SK-N-SH (cell line): ENCODE data around the gene IL22RA1. TPM values are rescaled to one million over a fixed set of nuclear protein-coding genes. Genes with fewer than 3 reads are reported as not detected.

Experiments used
- CTCF ChIA-PET: fragments of 300-600, 350-600 bp; formaldehyde crosslinking; extraction: SDS; loops from one replicate; lab custom pipeline; 2021; lab: Yijun Ruan, JAX
- POLR2A ChIA-PET: fragments of 350-600 bp; sonication (Branson Sonifier 250); formaldehyde crosslinking; extraction: SDS; loops from one replicate; lab custom pipeline; 2020; ENCODE audit warnings: antibody characterized with exemption, inconsistent platforms; lab: Yijun Ruan, JAX
- DNase-seq: peaks from one replicate; pipeline ENCODE4 v3.0.0; 2012
- H2AFZ ChIP-seq: fragments of 200-600 bp; sonication (generic); 2 replicates; pipeline ENCODE4 v1.8.1; 2016; ENCODE audit warnings: antibody characterized with exemption, mild to moderate bottlenecking, low read depth
- H3F3A ChIP-seq: fragments of 200-600 bp; sonication (generic); replicated peaks from 2 replicates; pipeline ENCODE3; 2016; ENCODE audit warnings: antibody characterized with exemption, mild to moderate bottlenecking; ENCODE audit not compliant: insufficient read depth
- H3K27ac ChIP-seq, 2 experiments: fragments of 200-500 bp in 1 of 2; fragments of 200-600 bp in 1 of 2; sonication (Bioruptor generic) in 1 of 2; sonication (generic), shearing (Covaris generic) in 1 of 2; 2 replicates each; pipeline versions ENCODE4 v1.5.1 to v1.6.1; 2014 to 2016; ENCODE audit warnings: low read depth in 2 of 2, inconsistent platforms in 1 of 2, low read length in 1 of 2, mild to moderate bottlenecking in 1 of 2, mixed read lengths in 1 of 2
- H3K27me3 ChIP-seq: fragments of 200-600 bp; sonication (generic), shearing (Covaris generic); 2 replicates; pipeline ENCODE4 v1.6.1; 2016; ENCODE audit warnings: mixed run types; ENCODE audit not compliant: insufficient read depth
- H3K36me3 ChIP-seq, 2 experiments: fragments of 200-500 bp in 1 of 2; fragments of 200-600 bp in 1 of 2; sonication (Bioruptor generic) in 1 of 2; sonication (generic) in 1 of 2; replicated peaks in 1 of 2; 2 replicates each; pipeline versions ENCODE3 to v1.5.1; 2014 to 2016; ENCODE audit warnings: low read length in 1 of 2, mild to moderate bottlenecking in 1 of 2; ENCODE audit not compliant: insufficient read depth in 2 of 2, control insufficient read depth in 1 of 2
- H3K4me1 ChIP-seq, 2 experiments: fragments of 200-500 bp in 1 of 2; fragments of 200-600 bp in 1 of 2; sonication (Bioruptor generic) in 1 of 2; sonication (generic), shearing (Covaris generic) in 1 of 2; 2 replicates each; pipeline versions ENCODE4 v1.5.1 to v1.6.1; 2014 to 2016; ENCODE audit warnings: low read depth in 1 of 2, low read length in 1 of 2, mixed run types in 1 of 2; ENCODE audit not compliant: insufficient read depth in 2 of 2, control insufficient read depth in 1 of 2
- H3K4me2 ChIP-seq: fragments of 200-600 bp; sonication (generic), shearing (Covaris generic); 2 replicates; pipeline ENCODE4 v1.6.1; 2017; ENCODE audit warnings: mixed run types
- H3K4me3 ChIP-seq, 2 experiments: fragments of 200-500 bp in 1 of 2; fragments of 200-600 bp in 1 of 2; sonication (Bioruptor generic) in 1 of 2; sonication (generic), shearing (Covaris generic) in 1 of 2; 2 replicates each; pipeline versions ENCODE4 v1.5.1 to v1.8.1; 2014 to 2016; ENCODE audit warnings: low read depth in 2 of 2, inconsistent platforms in 1 of 2, low read length in 1 of 2, mild to moderate bottlenecking in 1 of 2, mixed read lengths in 1 of 2, moderate library complexity in 1 of 2
- H3K79me2 ChIP-seq: fragments of 200-600 bp; sonication (generic); 2 replicates; pipeline ENCODE4 v1.8.1; 2017; ENCODE audit warnings: mild to moderate bottlenecking; ENCODE audit not compliant: insufficient read depth
- H3K9ac ChIP-seq: fragments of 200-600 bp; sonication (generic); 2 replicates; pipeline ENCODE4 v1.6.1; 2017; ENCODE audit warnings: mixed run types
- H3K9me2 ChIP-seq: fragments of 200-600 bp; sonication (generic); 2 replicates; pipeline ENCODE4 v1.6.1; 2017; ENCODE audit warnings: mixed run types
- H3K9me3 ChIP-seq: fragments of 200-600 bp; sonication (generic); 2 replicates; pipeline ENCODE4 v1.6.1; 2017; ENCODE audit warnings: mixed run types, mild to moderate bottlenecking, moderate library complexity
- H4K20me1 ChIP-seq: fragments of 200-600 bp; sonication (generic); 2 replicates; pipeline ENCODE4 v1.6.1; 2017; ENCODE audit warnings: mild to moderate bottlenecking, mixed run types; ENCODE audit not compliant: insufficient read depth
- CHD2 ChIP-seq: fragments of 150-350 bp; IDR thresholded peaks from 2 replicates; pipeline ENCODE4 v1.6.1; 2018; ENCODE audit warnings: low read length; ENCODE audit not compliant: partially characterized antibody
- CTCF ChIP-seq: fragments of 200-600 bp; sonication (generic); IDR thresholded peaks from 2 replicates; pipeline ENCODE4 v1.6.1; 2017; ENCODE audit warnings: antibody characterized with exemption, mild to moderate bottlenecking, moderate library complexity
- FOSL2 ChIP-seq: IDR thresholded peaks from 2 replicates; pipeline ENCODE4 v1.4.0; 2012; ENCODE audit warnings: low read depth, mild to moderate bottlenecking, moderate library complexity, borderline replicate concordance
- GABPA ChIP-seq: IDR thresholded peaks from 2 replicates; pipeline ENCODE4 v1.4.0; 2012; ENCODE audit warnings: low read depth, mild to moderate bottlenecking
- NFIC ChIP-seq: IDR thresholded peaks from 2 replicates; pipeline ENCODE4 v1.4.0; 2012; ENCODE audit warnings: borderline replicate concordance
- NRF1 ChIP-seq: IDR thresholded peaks from 2 replicates; pipeline ENCODE4 v1.6.1; 2012; ENCODE audit warnings: low read depth, mild to moderate bottlenecking, low read length
- RCOR1 ChIP-seq: fragments of 150-350 bp; IDR thresholded peaks from 2 replicates; pipeline ENCODE4 v1.6.1; 2017; ENCODE audit warnings: antibody characterized with exemption, low read length
- RXRA ChIP-seq: IDR thresholded peaks from 2 replicates; pipeline ENCODE4 v1.4.0; 2012; ENCODE audit warnings: low read depth, mild to moderate bottlenecking, borderline replicate concordance
- SMC3 ChIP-seq: IDR thresholded peaks from 2 replicates; pipeline ENCODE4 v1.6.1; 2012; ENCODE audit warnings: low read depth, low read length, improper control_type of control experiment
- TCF12 ChIP-seq: IDR thresholded peaks from 2 replicates; pipeline ENCODE4 v1.4.0; 2012
- USF2 ChIP-seq: fragments of 150-350 bp; IDR thresholded peaks from 2 replicates; pipeline ENCODE4 v1.6.1; 2017; ENCODE audit warnings: antibody characterized with exemption, low read length, low read depth, borderline replicate concordance
- YY1 ChIP-seq: IDR thresholded peaks from 2 replicates; pipeline ENCODE4 v1.4.0; 2012; ENCODE audit warnings: low read depth, mild to moderate bottlenecking
- WGBS: methylation state at CpG from one replicate; pipeline ENCODE4 v1.1.6; 2017; ENCODE audit warnings: low lambda C conversion rate; 5-methylcytosine and 5-hydroxymethylcytosine counted together
- polyA plus RNA-seq, 3 experiments: library from polyadenylated mRNA; depleted of rRNA; stranded (reverse); fragments of >200 nt; gene quantifications; 2 replicates each; pipeline ENCODE4 v1.2.3, GENCODE V29; 2012
- TF ChIP-seq, protein P1 (sequence below): IDR thresholded peaks from 2 replicates; pipeline ENCODE4; 2012
- TF ChIP-seq, protein P2 (sequence below): IDR thresholded peaks from 2 replicates; pipeline ENCODE4 v1.4.0; 2012; ENCODE audit warnings: low read depth

IL22RA1 gene
- polyA plus RNA-seq, 1 of the 3 experiments (the other 2 are of a cell fraction), result 0.03 TPM

GRCh38 chr1:24164004-24164403 lies 21.1 kb upstream of the IL22RA1 start:
- Histone ChIP-seq H3K9me3 (no peaks in the 10 kb centered on the region), H3K27me3 (peaks cover 5% of the 10 kb centered on the region; the same call in 1 of the 2 replicates), H3K9me2 (no peaks in the 10 kb centered on the region), H3K4me1 (peaks cover 0 to 11% of the 10 kb centered on the region in 2 experiments; a peak in 1 of 4 replicates), H3K4me2 (no peak overlapping the region), H3K79me2 (no peaks in the 10 kb centered on the region), H3F3A (no peaks in the 10 kb centered on the region), H3K4me3 (no peak overlapping the region), H3K9ac (no peak overlapping the region), H4K20me1 (no peaks in the 10 kb centered on the region), H2AFZ (no peak overlapping the region), H3K27ac (no peak overlapping the region), H3K36me3 (no peaks in the 10 kb centered on the region)
- no peak for DNase-seq
- WGBS, result 89% methylated on average over 3 of the region's 3 CpGs
- ChIA-PET CTCF (interaction anchor here (1.0 to 1.5 kb wide), 2 partner anchors 14 to 228 kb away, joined by 3 to 9 read pairs; no protein-coding TSS in a partner anchor), POLR2A (no interaction called here)
- TF ChIP-seq, protein P1, sequence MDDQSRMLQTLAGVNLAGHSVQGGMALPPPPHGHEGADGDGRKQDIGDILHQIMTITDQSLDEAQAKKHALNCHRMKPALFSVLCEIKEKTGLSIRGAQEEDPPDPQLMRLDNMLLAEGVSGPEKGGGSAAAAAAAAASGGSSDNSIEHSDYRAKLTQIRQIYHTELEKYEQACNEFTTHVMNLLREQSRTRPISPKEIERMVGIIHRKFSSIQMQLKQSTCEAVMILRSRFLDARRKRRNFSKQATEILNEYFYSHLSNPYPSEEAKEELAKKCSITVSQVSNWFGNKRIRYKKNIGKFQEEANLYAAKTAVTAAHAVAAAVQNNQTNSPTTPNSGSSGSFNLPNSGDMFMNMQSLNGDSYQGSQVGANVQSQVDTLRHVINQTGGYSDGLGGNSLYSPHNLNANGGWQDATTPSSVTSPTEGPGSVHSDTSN, result no peak
- TF ChIP-seq FOSL2, result no peak
- no peak for TF ChIP-seq CHD2
- TF ChIP-seq RXRA, result no peak
- no peak for TF ChIP-seq RCOR1
- TF ChIP-seq TCF12, result no peak
- TF ChIP-seq NRF1, result no peak
- TF ChIP-seq USF2, result no peak
- no peak for TF ChIP-seq SMC3
- TF ChIP-seq, protein P2, sequence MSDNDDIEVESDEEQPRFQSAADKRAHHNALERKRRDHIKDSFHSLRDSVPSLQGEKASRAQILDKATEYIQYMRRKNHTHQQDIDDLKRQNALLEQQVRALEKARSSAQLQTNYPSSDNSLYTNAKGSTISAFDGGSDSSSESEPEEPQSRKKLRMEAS, result no peak
- no peak for TF ChIP-seq YY1
- TF ChIP-seq NFIC, result no peak
- TF ChIP-seq CTCF, result no peak
- TF ChIP-seq GABPA, result no peak

- 79% methylated on average over 5 of the region's 5 CpGs for WGBS
- Histone ChIP-seq H3K9me2 (no peaks in the 10 kb centered on the region), H2AFZ (no peak overlapping the region), H3K27me3 (peaks cover 18% of the 10 kb centered on the region; the same call in 1 of the 2 replicates), H3F3A (no peaks in the 10 kb centered on the region), H3K9me3 (no peaks in the 10 kb centered on the region), H4K20me1 (no peaks in the 10 kb centered on the region), H3K4me3 (no peak overlapping the region), H3K4me1 (peaks cover 0 to 11% of the 10 kb centered on the region in 2 experiments; a peak in 1 of 4 replicates), H3K36me3 (no peaks in the 10 kb centered on the region), H3K4me2 (no peak overlapping the region), H3K27ac (no peak overlapping the region), H3K9ac (no peak overlapping the region), H3K79me2 (no peaks in the 10 kb centered on the region)
- POLR2A ChIA-PET, result no interaction called here
- CTCF ChIA-PET, result interaction anchor here (1.0 to 1.6 kb wide), 5 partner anchors 9 to 229 kb away, joined by 3 to 22 read pairs (median 7); no protein-coding TSS in a partner anchor
- TF ChIP-seq, protein P2, result no peak
- no peak for TF ChIP-seq GABPA
- no peak for DNase-seq
Observed at GRCh38 chr1:24162201-24162600, 19.3 kb upstream of the IL22RA1 start.
